Duodenal mucosa (tissue), 2 donors: ENCODE results near the gene COX7A2L.

Experiments used
- H3K27ac ChIP-seq: one replicate; pipeline ENCODE4 v1.7.0; 2013; ENCODE audit warnings: low read depth, low read length
- H3K27me3 ChIP-seq, 2 donors: one replicate each; pipeline ENCODE4 v1.7.0; 2013; ENCODE audit warnings: low read length in 2 of 2, control low read depth in 1 of 2; ENCODE audit not compliant: insufficient read depth in 2 of 2, control insufficient read depth in 1 of 2
- H3K36me3 ChIP-seq, 2 donors: one replicate each; pipeline ENCODE4 v1.7.0; 2013; ENCODE audit warnings: low read length in 2 of 2, control low read depth in 1 of 2; ENCODE audit not compliant: insufficient read depth in 2 of 2, control insufficient read depth in 1 of 2
- H3K4me1 ChIP-seq, 2 donors: one replicate each; pipeline ENCODE4 v1.7.0; 2013; ENCODE audit warnings: low read length in 2 of 2, control low read depth in 1 of 2; ENCODE audit not compliant: insufficient read depth in 2 of 2, control insufficient read depth in 1 of 2
- H3K4me3 ChIP-seq, 2 donors: one replicate each; pipeline ENCODE4 v1.7.0; 2013; ENCODE audit warnings: low read length in 2 of 2, low read depth in 1 of 2
- H3K9ac ChIP-seq, 2 donors: one replicate each; pipeline ENCODE4 v1.7.0; 2013; ENCODE audit warnings: low read length in 2 of 2, low read depth in 1 of 2
- H3K9me3 ChIP-seq, 2 donors: one replicate each; pipeline ENCODE4 v1.7.0; 2013; ENCODE audit warnings: low read length in 2 of 2, control low read depth in 1 of 2; ENCODE audit not compliant: control insufficient read depth in 1 of 2

The COX7A2L gene

GRCh38 chr2:42333579-42333978, 27.4 kb downstream of the COX7A2L start:
- Histone ChIP-seq H3K4me1 (no peaks in the 10 kb centered on the region), H3K9me3 (no peaks in the 10 kb centered on the region), H3K4me3 (no peak overlapping the region), H3K27ac (no peak overlapping the region), H3K9ac (no peak overlapping the region), H3K27me3 (no peaks in the 10 kb centered on the region), H3K36me3 (peaks cover 46 to 85% of the 10 kb centered on the region in 2 donors)

DNA sequence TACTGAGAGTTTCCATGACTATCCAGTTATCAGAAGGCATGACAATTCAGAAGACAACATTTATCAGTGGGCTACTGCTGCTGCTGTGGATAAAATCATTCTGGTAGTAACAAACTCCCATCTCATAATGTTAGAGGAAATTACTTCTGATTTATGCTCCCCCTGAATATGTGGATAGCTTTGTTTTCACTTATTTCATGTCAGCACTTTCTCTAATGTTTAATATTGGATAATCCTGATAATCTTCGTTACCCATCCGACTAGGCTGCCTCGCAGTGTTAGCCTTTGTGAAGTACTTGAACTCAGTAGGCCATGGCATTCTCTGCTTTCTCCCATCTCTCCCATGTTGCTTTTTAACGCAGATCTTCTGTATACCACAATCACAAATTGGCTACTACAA, 28.4 kb downstream of the COX7A2L start:
- Histone ChIP-seq H3K36me3 (peaks cover 46 to 79% of the 10 kb centered on the region in 2 donors), H3K4me3 (no peak overlapping the region), H3K9ac (no peak overlapping the region), H3K4me1 (no peaks in the 10 kb centered on the region), H3K27ac (no peak overlapping the region), H3K9me3 (no peaks in the 10 kb centered on the region), H3K27me3 (no peaks in the 10 kb centered on the region)

DNA sequence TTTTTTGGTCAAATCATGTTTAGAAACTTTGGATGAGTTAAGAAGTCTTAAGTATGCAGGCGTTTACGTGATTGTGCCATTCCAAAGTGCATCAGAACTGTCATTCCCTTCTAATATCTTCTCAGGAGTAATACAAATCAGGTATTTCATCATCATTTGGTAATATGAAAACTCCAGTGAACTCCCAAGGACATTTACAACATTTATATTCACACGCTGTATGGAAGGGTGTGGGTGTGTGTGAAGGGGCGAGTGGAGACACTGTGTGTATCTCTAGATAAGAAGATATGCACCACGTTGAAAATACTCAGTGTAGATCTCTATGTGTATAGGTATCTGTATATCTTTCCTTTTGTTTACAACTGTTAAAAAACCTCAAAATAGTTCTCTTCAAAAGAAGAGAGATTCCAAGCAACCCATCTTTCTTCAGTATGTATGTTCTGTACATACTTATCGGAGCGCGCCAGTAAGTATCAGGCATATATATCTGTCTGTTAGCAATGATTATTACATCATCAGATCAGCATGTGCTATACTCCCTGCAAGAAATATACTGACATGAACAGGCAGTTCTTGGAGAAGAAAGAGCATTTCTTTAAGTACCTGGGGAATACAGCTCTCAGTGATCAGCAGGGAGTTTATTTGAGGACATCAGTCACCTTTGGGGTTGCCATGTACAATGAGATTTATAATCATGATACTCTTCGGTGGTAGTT, 29.3 kb downstream of the COX7A2L start:
- Histone ChIP-seq H3K36me3 (peaks cover 40 to 84% of the 10 kb centered on the region in 2 donors), H3K4me1 (no peaks in the 10 kb centered on the region)

GRCh38 chr2:42329736-42330135, 31.3 kb downstream of the COX7A2L start:
- no peaks in the 10 kb centered on the region for H3K9me3 ChIP-seq
- H3K27ac ChIP-seq: no peak overlapping the region
- no peak overlapping the region for H3K9ac ChIP-seq
- H3K27me3 ChIP-seq: no peaks in the 10 kb centered on the region
- H3K4me1 ChIP-seq: no peaks in the 10 kb centered on the region
- peaks cover 36 to 78% of the 10 kb centered on the region in 2 donors for H3K36me3 ChIP-seq
- no peak overlapping the region for H3K4me3 ChIP-seq

More for the DNA sequence above, 29.3 kb downstream of the COX7A2L start:
- H3K9ac ChIP-seq: no peak overlapping the region
- no peaks in the 10 kb centered on the region for H3K9me3 ChIP-seq
- H3K27ac ChIP-seq: no peak overlapping the region
- H3K27me3 ChIP-seq: no peaks in the 10 kb centered on the region
- H3K4me3 ChIP-seq: no peak overlapping the region

DNA sequence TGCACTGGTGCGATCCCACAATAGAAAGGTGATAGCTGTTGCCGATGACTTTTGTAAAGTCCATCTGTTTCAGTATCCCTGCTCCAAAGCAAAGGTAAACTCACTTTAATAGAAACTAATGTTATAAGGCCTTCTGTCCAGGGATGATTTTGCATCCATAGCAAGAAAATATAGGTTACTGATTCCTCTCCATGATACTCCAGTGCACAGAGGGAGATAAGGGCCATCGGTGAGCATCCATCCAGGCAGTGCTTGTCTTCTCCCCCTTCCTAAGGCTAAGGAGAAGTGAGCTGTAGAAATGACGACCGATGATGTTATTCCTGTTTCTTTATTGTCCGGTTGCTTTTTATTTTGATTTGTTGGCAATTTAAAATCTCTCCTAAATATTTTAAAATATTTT, 32.1 kb downstream of the COX7A2L start:
- Histone ChIP-seq H3K4me1 (no peaks in the 10 kb centered on the region), H3K9ac (no peak overlapping the region), H3K27ac (no peak overlapping the region), H3K27me3 (no peaks in the 10 kb centered on the region), H3K9me3 (no peaks in the 10 kb centered on the region), H3K4me3 (no peak overlapping the region), H3K36me3 (peaks cover 36 to 77% of the 10 kb centered on the region in 2 donors)

- H3K9me3 ChIP-seq: no peaks in the 10 kb centered on the region
- peaks cover 30 to 75% of the 10 kb centered on the region in 2 donors for H3K36me3 ChIP-seq
- H3K4me3 ChIP-seq: no peak overlapping the region
- H3K27me3 ChIP-seq: no peaks in the 10 kb centered on the region
- H3K4me1 ChIP-seq: no peaks in the 10 kb centered on the region
- H3K9ac ChIP-seq: no peak overlapping the region
- H3K27ac ChIP-seq: no peak overlapping the region
Measured at GRCh38 chr2:42328148-42328833, 32.7 kb downstream of the COX7A2L start.

GRCh38 chr2:42327125-42327524, 33.9 kb downstream of the COX7A2L start:
- no peaks in the 10 kb centered on the region for H3K4me1 ChIP-seq
- H3K27me3 ChIP-seq: no peaks in the 10 kb centered on the region
- no peak overlapping the region for H3K9ac ChIP-seq
- no peak overlapping the region for H3K27ac ChIP-seq
- peaks cover 21 to 67% of the 10 kb centered on the region in 2 donors for H3K36me3 ChIP-seq
- H3K4me3 ChIP-seq: no peak overlapping the region
- H3K9me3 ChIP-seq: no peaks in the 10 kb centered on the region

DNA sequence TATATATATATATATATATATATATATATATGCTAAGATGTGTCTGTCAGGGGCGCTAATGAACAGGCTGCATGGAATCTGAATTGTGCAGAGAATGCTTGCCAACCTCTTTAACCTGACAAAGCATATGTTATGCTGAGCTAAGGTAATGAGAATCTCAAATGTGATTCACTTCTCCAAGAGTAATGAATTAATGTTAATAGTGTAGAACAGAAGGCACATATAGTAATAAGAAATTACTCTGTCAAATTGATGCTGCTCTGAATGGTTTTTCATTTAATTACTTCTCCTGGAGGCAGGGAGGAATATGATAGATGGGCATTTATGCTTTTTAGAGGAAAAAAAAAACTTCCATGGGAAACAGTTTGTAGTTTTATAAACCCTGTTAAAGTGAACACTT, 35.4 kb downstream of the COX7A2L start:
- Histone ChIP-seq H3K27ac (no peak overlapping the region), H3K4me1 (no peaks in the 10 kb centered on the region), H3K9ac (no peak overlapping the region), H3K27me3 (no peaks in the 10 kb centered on the region), H3K9me3 (no peaks in the 10 kb centered on the region), H3K4me3 (no peak overlapping the region), H3K36me3 (peaks cover 14 to 52% of the 10 kb centered on the region in 2 donors)

GRCh38 chr2:42324949-42325348, 36.1 kb downstream of the COX7A2L start:
- Histone ChIP-seq H3K4me3 (no peak overlapping the region), H3K4me1 (no peaks in the 10 kb centered on the region), H3K9ac (no peak overlapping the region), H3K27me3 (no peaks in the 10 kb centered on the region), H3K27ac (no peak overlapping the region), H3K36me3 (peaks cover 12 to 46% of the 10 kb centered on the region in 2 donors), H3K9me3 (no peaks in the 10 kb centered on the region)

- H3K27ac ChIP-seq: no peak overlapping the region
- H3K4me3 ChIP-seq: no peak overlapping the region
- H3K27me3 ChIP-seq: no peaks in the 10 kb centered on the region
- H3K9ac ChIP-seq: no peak overlapping the region
- H3K9me3 ChIP-seq: no peaks in the 10 kb centered on the region
- peaks cover 5 to 42% of the 10 kb centered on the region in 2 donors for H3K36me3 ChIP-seq
- no peaks in the 10 kb centered on the region for H3K4me1 ChIP-seq
Measured at GRCh38 chr2:42324244-42324643, 36.8 kb downstream of the COX7A2L start.
